Bronchial smooth muscle cell (primary cell): ENCODE results near the gene LRRC4B. TPM values are rescaled to one million over a fixed set of nuclear protein-coding genes. Genes with fewer than 3 reads are reported as not detected.

Source experiments
- total RNA-seq: library from RNA; depleted of rRNA; stranded (reverse); fragments of >200 nt; gene quantifications from 2 replicates; pipeline ENCODE4 v1.2.1, GENCODE V29; 2014

The LRRC4B gene
- total RNA-seq: under 0.01 and 0.94 TPM in 2 replicates

GRCh38 chr19:50567882-50568727, at the start of gene LRRC4B:
Gene LRRC4B (minus strand): TSS chr19:50568435. CDS start chr19:50548838, 19,597 bp downstream.

GRCh38 chr19:50513746-50514345, 54.4 kb downstream of the LRRC4B start, which contains the start of gene ASPDH:
Gene ASPDH (minus strand): TSS chr19:50513913. CDS start chr19:50513823, 90 bp downstream.

GRCh38 chr19:50511069-50511822, 57.0 kb downstream of the LRRC4B start, which contains the start of gene JOSD2:
Gene JOSD2 (minus strand): TSS chr19:50511191. CDS start chr19:50510431, 760 bp downstream.

GRCh38 chr19:50476224-50476906, 91.9 kb downstream of the LRRC4B start, which contains the start of the genes EMC10 and GARIN5A:
Gene EMC10 (plus strand): TSS chr19:50476507. CDS start chr19:50476545, 38 bp downstream.
Gene GARIN5A (minus strand): TSS chr19:50476848. CDS start chr19:50476388, 460 bp downstream.

Other genes starting within 250 kb of the LRRC4B start
- not detected in 2 replicates for gene KCNC3, start 239.1 kb downstream of the LRRC4B start, total RNA-seq
- 0.09 and 0.16 TPM in 2 replicates for gene NAPSA, start 202.8 kb downstream of the LRRC4B start, total RNA-seq
- 53.0 and 74.5 TPM in 2 replicates for gene NR1H2, start 192.0 kb downstream of the LRRC4B start, total RNA-seq
- gene POLD1, start 184.1 kb downstream of the LRRC4B start, total RNA-seq: 16.9 and 19.7 TPM in 2 replicates
- gene SPIB, start 149.5 kb downstream of the LRRC4B start, total RNA-seq: not detected in 2 replicates
- gene MYBPC2, start 135.5 kb downstream of the LRRC4B start, total RNA-seq: under 0.01 TPM in 2 replicates
- 32.5 and 38.9 TPM in 2 replicates for gene EMC10, start 91.9 kb downstream of the LRRC4B start, total RNA-seq
- 0.26 and 0.47 TPM in 2 replicates for gene GARIN5A, start 91.6 kb downstream of the LRRC4B start, total RNA-seq
- 49.2 and 52.6 TPM in 2 replicates for gene JOSD2, start 57.2 kb downstream of the LRRC4B start, total RNA-seq
- gene ASPDH, start 54.5 kb downstream of the LRRC4B start, total RNA-seq: not detected in 2 replicates
- not detected in 2 replicates for gene SYT3, start 71.4 kb upstream of the LRRC4B start, total RNA-seq
- not detected in 2 replicates for gene C19orf81, start 81.0 kb upstream of the LRRC4B start, total RNA-seq
- gene SHANK1, start 151.4 kb upstream of the LRRC4B start, total RNA-seq: 0.60 and 3.3 TPM in 2 replicates
- 21.3 and 46.3 TPM in 2 replicates for gene CLEC11A, start 154.9 kb upstream of the LRRC4B start, total RNA-seq
- not detected in 2 replicates for gene GPR32, start 202.0 kb upstream of the LRRC4B start, total RNA-seq
- gene ACP4, start 222.0 kb upstream of the LRRC4B start, total RNA-seq: not detected in 2 replicates